HG03196 (cell line): ENCODE results near the gene LAIR2.
"Not testable (repeated sequence)": the region's sequence is repeated elsewhere in the genome, so short reads cannot be mapped to it uniquely, and the experiment has no call there.

Experiments used
- ATAC-seq: cut with Tn5 transposase; IDR thresholded peaks from one replicate; pipeline ENCODE4 v1.9.1; 2021; ENCODE audit not compliant: unreplicated experiment

LAIR2 gene

GRCh38 chr19:54464044-54464629 is 38.5 kb upstream of the LAIR2 start:
- peak; percentile 45 for ATAC-seq

DNA sequence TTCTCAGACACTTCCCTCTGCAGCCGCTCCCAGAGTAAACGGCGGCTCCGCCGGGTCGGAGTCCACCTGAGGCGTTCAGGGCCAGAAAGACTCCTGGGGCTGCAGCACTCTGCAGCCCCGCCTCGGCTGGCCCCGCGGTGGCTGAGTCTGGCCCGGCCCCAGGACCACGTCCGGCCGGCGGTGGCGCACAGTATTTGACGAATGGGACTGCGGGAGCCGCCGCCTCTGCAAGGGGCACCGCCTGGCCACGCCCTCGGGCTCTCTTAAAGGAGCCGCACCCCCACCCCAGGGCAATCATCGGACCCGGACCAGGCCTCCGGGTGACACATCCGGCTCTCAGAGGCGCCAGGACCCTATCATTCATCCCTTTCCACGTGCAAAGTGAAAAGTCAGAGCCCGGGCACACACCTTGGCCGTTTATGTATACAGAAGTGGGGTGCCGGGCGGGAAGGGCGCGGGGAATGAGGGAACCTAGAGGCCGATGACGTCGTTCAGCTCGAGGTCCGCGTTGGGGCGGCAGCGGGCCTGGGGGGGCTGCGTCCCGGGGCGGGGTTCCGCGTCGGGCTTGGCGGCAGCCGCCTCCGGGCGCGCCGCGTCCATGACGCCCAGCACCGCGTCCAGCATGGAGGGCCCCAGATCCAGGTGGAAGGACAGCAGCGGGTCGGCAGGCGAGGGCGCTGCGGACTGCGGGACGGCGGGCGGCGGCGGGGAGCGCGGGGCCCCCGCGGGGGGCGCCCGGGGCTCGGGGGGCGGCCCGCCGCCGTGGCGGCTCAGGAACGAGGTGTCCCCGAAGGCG is 37.8 kb upstream of the LAIR2 start:
- peak; percentile 38 for ATAC-seq

- ATAC-seq, result no peak
Measured at GRCh38 chr19:54465426-54466109, 37.1 kb upstream of the LAIR2 start.

DNA sequence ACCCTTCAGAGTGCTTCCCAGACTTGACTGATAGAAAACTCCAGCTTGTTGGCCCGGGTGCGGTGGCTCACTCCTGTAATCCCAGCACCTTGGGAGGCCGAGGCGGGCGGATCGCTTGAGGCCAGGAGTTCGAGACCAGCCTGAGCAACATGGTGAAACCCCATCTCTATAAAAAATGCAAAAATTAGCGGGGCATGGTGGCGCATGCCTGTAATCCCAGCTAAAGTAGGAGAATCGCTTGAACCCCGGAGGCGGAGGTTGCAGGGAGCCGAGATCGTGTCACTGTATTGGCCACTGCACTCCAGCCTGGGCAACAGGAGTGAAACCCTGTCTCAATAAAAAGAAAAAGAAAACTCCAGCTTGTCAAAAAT is 36.5 kb upstream of the LAIR2 start:
- not testable (repeated sequence) for ATAC-seq

- no peak for ATAC-seq
Measured at GRCh38 chr19:54469496-54469934, 33.1 kb upstream of the LAIR2 start.

GRCh38 chr19:54470276-54470887 is 32.2 kb upstream of the LAIR2 start:
- ATAC-seq, result no peak

GRCh38 chr19:54470991-54471782 is 31.4 kb upstream of the LAIR2 start:
- ATAC-seq, result no peak

DNA sequence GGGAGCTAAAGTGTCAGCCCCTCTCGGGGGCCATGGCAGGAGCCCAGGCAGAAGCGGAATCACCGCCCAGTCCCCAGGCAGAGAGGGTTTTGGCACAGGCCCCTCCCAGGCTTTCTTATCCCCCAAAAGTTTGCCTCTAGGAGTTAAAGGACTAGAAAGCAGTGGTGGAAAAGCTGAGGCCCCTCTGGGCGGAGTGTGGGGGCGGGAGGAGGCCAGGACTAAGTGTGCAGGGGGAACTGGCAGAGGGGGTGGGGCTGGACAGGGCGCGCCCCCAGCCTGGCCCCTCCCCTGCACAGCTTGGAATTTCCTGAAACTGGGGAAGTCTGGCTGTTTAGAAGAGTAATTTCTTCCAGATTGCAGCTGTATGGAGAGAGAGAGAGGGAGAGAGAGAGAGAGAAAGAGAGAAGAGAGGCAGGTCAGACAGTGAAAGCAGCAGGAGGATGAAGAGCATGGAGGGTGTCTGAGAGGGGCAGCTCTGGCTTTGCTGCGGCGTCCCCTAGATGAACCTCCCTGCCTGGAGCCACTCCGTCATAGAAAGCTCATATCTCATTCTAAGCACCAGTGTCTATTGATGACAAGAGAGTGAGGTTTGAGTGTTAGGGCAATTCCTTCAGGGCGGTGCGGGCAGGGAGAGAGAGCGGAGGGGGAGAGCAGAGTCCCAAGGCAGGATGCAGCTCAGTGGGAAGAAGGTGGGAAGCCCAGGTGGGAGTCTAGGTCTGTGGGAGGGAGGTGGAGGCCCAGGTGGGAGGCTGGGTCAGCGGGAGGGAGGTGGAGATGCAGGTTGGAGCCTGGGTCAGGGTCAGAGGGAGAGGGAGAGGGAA is 29.4 kb upstream of the LAIR2 start, which contains the start of gene CDC42EP5:
TSS of gene CDC42EP5 (minus strand) at position 226 of the 821 bp plus-strand sequence. CDS start 7,749 bp downstream, outside the sequence.
- no peak for ATAC-seq

DNA sequence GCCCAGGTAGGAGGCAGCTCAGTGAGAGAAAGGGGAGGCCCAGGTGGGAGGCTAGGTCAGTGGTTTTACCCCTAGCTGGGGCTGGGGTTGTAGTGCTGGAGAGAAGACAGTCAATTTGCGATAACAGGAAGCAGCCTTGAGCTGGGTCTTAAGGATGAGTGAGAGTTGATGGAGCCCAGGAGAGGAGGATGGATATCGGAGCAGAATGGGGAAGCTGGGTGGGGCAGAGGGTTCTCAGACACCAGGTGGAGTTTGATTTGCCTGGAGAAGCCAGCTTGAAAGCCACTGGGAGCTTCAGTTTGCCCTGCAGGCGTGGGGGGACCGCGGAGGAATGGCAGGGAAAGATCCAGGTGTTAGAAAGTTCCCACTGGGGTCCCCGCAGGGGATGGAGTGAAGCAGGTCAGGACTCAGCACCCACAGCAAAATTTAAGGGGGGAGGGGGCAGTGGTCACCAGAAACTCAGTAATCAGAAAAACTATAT is 28.7 kb upstream of the LAIR2 start:
- ATAC-seq, result no peak

- no peak for ATAC-seq
Measured at GRCh38 chr19:54475706-54476105, 26.9 kb upstream of the LAIR2 start.

DNA sequence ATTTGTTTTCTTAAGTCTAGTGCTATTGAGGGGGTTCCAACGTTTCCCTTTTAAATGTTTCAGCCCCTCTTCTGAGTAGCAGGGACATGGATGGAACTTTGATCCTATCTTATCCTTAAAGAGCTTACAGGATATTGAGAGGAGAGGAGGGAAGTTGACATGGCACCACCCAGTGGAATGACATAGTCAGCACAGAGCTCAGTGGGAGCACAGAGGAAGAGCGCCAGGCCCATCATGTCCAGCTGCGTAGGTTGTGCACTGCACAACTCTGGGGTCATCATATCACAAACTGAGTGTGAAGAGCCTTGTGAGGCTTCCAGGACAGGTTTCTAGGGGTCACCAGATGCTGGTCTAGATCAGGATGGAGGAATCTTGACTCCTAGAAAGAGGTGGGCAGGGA is 25.0 kb upstream of the LAIR2 start:
- ATAC-seq, result no peak

GRCh38 chr19:54478677-54479266 is 23.9 kb upstream of the LAIR2 start:
- no peak for ATAC-seq

DNA sequence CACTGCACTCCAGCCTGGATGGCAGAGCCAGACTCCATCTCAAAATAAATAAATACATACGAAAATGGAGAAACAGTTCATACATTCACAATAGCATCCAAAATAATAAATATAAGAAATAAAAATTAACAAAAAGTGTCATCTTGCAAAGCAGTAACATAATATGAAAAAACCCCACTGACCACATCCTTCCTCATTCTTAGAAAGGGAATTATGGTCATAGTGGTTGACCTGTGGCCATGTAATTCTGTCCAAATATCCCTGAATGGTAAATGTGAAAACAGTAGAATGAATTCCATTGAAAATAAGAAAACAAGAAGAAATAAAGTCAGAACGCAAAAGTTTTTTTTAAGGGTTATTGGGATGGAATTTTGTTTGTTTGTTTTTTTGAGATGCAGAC is 22.6 kb upstream of the LAIR2 start:
- ATAC-seq, result no peak

GRCh38 chr19:54481326-54481930 is 21.2 kb upstream of the LAIR2 start:
- no peak for ATAC-seq

DNA sequence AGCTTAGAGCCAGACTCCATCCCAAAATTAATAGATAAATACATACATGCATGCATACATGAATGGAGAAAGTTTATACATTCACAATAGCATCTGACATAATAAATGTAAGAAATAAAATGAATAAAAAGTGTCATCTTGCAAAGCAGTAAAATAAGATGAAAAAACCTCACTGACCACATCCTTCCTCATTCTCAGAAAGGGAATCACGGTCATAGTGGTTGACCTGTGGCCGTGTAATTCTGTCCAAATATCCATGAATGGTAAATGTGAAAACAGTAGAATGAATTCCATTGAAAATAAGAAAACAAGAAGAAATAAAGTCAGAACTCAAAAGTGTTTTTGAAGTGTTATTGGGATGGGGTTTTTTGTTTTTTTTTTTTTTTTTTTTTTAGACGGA is 19.7 kb upstream of the LAIR2 start:
- ATAC-seq, result no peak

GRCh38 chr19:54484451-54484850 is 18.2 kb upstream of the LAIR2 start:
- ATAC-seq, result no peak

DNA sequence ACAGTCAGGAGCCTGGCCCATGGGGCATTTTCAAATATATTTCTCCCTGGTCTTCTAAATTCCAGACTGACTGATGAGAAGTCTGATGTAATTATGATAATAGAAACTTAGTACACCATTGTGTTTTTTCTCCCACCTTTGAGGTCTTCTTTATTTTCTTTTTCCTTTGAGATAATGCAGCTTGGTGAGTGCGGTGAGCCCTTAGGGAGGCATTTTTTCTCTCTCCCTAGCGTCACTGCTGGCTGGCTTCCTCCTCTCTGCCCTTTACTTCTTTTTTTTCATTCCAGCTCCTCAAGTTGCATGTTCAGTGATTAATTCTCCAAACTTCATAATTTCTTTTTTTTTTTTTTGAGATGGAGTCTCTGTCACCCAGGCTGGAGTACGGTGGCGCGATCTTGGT is 16.8 kb upstream of the LAIR2 start:
- no peak for ATAC-seq

DNA sequence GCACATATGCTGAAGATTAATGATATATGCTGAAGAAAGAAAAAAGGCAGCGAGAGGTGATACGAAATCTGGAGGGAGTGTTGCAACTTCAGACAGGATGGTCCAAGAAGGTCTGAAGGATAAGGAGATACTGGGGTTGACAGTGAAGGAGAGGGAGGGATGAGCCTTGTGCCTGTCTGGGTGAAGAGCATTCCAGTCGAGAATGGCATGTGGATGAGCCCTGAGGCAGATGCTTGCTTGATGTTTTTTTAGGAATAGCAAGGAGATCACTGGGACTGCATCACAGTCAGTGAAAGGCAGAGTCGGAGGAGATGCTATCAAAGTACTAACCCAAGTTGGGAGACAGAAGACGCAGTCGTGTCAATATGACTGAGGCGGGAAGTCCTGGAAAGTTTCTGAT is 13.3 kb upstream of the LAIR2 start:
- no peak for ATAC-seq

DNA sequence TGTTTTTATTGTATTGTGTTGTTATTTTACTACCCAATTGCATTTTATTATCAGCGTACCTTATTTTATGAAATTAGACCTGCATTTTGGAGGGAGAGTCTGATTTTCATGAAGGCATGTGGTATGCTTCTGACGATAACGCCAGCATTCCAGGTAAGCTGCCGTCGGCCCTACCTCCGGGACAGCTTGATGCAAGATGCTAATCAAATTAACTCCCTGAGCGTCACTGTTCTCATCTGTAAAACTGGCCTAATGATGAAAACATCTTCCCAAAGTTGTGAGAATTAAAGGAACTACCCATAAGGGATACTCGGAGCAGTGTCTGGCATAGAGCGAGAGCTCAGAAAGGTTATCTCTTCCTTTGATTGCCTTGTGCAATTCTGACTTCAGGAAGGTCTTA is 12.9 kb upstream of the LAIR2 start:
- no peak for ATAC-seq
